Gastroesophageal sphincter (tissue), 4 donors: ENCODE data around the gene NAA20. TPM values are rescaled to one million over a fixed set of nuclear protein-coding genes. Genes with fewer than 3 reads are reported as not detected.

Experiments used
- ATAC-seq: fragments of 150-250 bp; one replicate; pipeline ENCODE4 v1.9.1; 2016; ENCODE audit warnings: mild to moderate bottlenecking, moderate library complexity
- H3K27ac ChIP-seq, 4 donors: fragments of 200-600 bp; sonication (generic) in 3 of 4; 1 replicate in 3 of 4; 2 replicates in 1 of 4; pipeline ENCODE4 v1.5.1; 2016 to 2019
- H3K27me3 ChIP-seq: fragments of 200-600 bp; sonication (generic); one replicate; pipeline ENCODE4 v1.5.1; 2019
- H3K36me3 ChIP-seq, 2 donors: fragments of 200-600 bp; sonication (generic); one replicate each; pipeline ENCODE4 v1.5.1; 2019; ENCODE audit warnings: control low read depth in 1 of 2
- H3K4me1 ChIP-seq, 3 donors: fragments of 200-600 bp; sonication (generic); 1 replicate in 2 of 3; 2 replicates in 1 of 3; pipeline ENCODE4 v1.5.1; 2016 to 2019; ENCODE audit warnings: control low read depth in 2 of 3
- H3K4me3 ChIP-seq, 2 donors: fragments of 200-600 bp; sonication (generic); one replicate each; pipeline ENCODE4 v1.5.1; 2019; ENCODE audit warnings: mild to moderate bottlenecking in 1 of 2, moderate library complexity in 1 of 2
- H3K9me3 ChIP-seq, 3 donors: fragments of 200-600 bp; sonication (generic); one replicate each; pipeline ENCODE4 v1.5.1; 2017 to 2019; ENCODE audit warnings: control low read depth in 2 of 3
- CTCF ChIP-seq, 4 experiments: fragments of 200-600 bp in 2 of 4; fragments of 450-650 bp in 2 of 4; sonication (generic) in 1 of 4; IDR thresholded peaks; one replicate each; pipeline ENCODE4 v1.5.1; 2017 to 2019; ENCODE audit warnings: antibody characterized with exemption in 4 of 4, mild to moderate bottlenecking in 2 of 4, moderate library complexity in 2 of 4
- EP300 ChIP-seq: sonication (generic); formaldehyde crosslinking; IDR thresholded peaks from one replicate; pipeline ENCODE4 v1.6.1; 2017; ENCODE audit warnings: antibody characterized with exemption, mild to moderate bottlenecking
- POLR2A ChIP-seq, 2 donors: fragments of 450-650 bp; IDR thresholded peaks; one replicate each; pipeline ENCODE4 v1.6.1; 2017; ENCODE audit warnings: antibody characterized with exemption in 2 of 2, mild to moderate bottlenecking in 2 of 2, moderate library complexity in 1 of 2
- POLR2AphosphoS5 ChIP-seq: sonication (generic); formaldehyde crosslinking; IDR thresholded peaks from one replicate; pipeline ENCODE4 v1.6.1; 2017; ENCODE audit warnings: antibody characterized with exemption
- WGBS, 2 donors: methylation state at CpG; one replicate each; pipeline ENCODE4 v1.1.5; 2018; ENCODE audit warnings: low coverage in 1 of 2; 5-methylcytosine and 5-hydroxymethylcytosine counted together
- total RNA-seq, 4 donors: library from RNA; depleted of rRNA; stranded (reverse); fragments of >200 nt; gene quantifications; one replicate each; pipeline ENCODE4 v1.1.0, GENCODE V29; 2016

Gene NAA20
- 10 to 100 TPM; 22.7 to 47.0 (median 31.0) TPM for total RNA-seq

GRCh38 chr20:20017001-20017843 is at the start of gene NAA20:
NAA20 (plus strand) TSS chr20:20017362; CDS start chr20:20017397, 35 bp downstream.
- peak; percentile 99 for ATAC-seq
- 3% methylated on average over 6 of the region's 81 CpGs; no CpG with 5 or more reads in 1 of the 2 donors for WGBS, 2 donors

GRCh38 chr20:19967445-19967844 is 49.7 kb upstream of the NAA20 start:
- TF ChIP-seq POLR2A (IDR thresholded peaks at IDR 0.05) = no peak
- TF ChIP-seq POLR2AphosphoS5 = no peak
- no peak for TF ChIP-seq CTCF (IDR thresholded peaks at IDR 0.05)
- no peak for TF ChIP-seq EP300
- Histone ChIP-seq H3K27me3 (no peaks in the 10 kb centered on the region), H3K4me3 (no peak overlapping the region), H3K27ac (no peak overlapping the region), H3K36me3 (peaks cover 0 to 86% of the 10 kb centered on the region in 2 donors), H3K4me1 (peaks cover 0 to 44% (median 0%) of the 10 kb centered on the region in 3 donors), H3K9me3 (no peaks in the 10 kb centered on the region)
- 75 to 90% methylated on average over 5 of the region's 5 CpGs for WGBS, 2 donors
- ATAC-seq = no peak

More at GRCh38 chr20:20017001-20017843, at the start of gene NAA20:
- Histone ChIP-seq H3K4me1 (peaks cover 2 to 51% (median 21%) of the 10 kb centered on the region in 3 donors), H3K4me3 (peak within 1 kb of the TSS; percentile 80 to 94), H3K27me3 (no peaks in the 10 kb centered on the region), H3K36me3 (no peaks in the 10 kb centered on the region), H3K27ac (peak within 1 kb of the TSS; percentile 8 to 83 (median 80)), H3K9me3 (no peaks in the 10 kb centered on the region)
- peak; percentile 58 for TF ChIP-seq POLR2AphosphoS5
- peak in 1 of 2 donors; percentile 43 for TF ChIP-seq POLR2A (IDR thresholded peaks at IDR 0.05)
- TF ChIP-seq EP300 = no peak
- TF ChIP-seq CTCF (IDR thresholded peaks at IDR 0.05) = peak; percentile 61 to 96 (median 89)

GRCh38 chr20:19968028-19968427 is 49.1 kb upstream of the NAA20 start:
- Histone ChIP-seq H3K9me3 (no peaks in the 10 kb centered on the region), H3K27ac (no peak overlapping the region), H3K27me3 (no peaks in the 10 kb centered on the region), H3K4me1 (peaks cover 0 to 42% (median under 1%) of the 10 kb centered on the region in 3 donors), H3K36me3 (peaks cover 0 to 80% of the 10 kb centered on the region in 2 donors), H3K4me3 (no peak overlapping the region)
- WGBS, 2 donors = 69 to 89% methylated on average over 3 to 7 of the region's 7 CpGs
- no peak for ATAC-seq
- TF ChIP-seq CTCF (IDR thresholded peaks at IDR 0.05) (no peak), POLR2A (IDR thresholded peaks at IDR 0.05) (no peak)

GRCh38 chr20:19968466-19969073 is 48.6 kb upstream of the NAA20 start:
- WGBS, 2 donors = 91 to 97% methylated on average over 4 of the region's 4 CpGs
- H3K9me3 ChIP-seq = no peaks in the 10 kb centered on the region
- peak overlapping the region in 1 of 4 donors; percentile 33 for H3K27ac ChIP-seq
- peaks cover under 1 to 43% (median 6%) of the 10 kb centered on the region in 3 donors for H3K4me1 ChIP-seq
- H3K4me3 ChIP-seq = no peak overlapping the region
- H3K36me3 ChIP-seq = peaks cover 0 to 76% of the 10 kb centered on the region in 2 donors
- H3K27me3 ChIP-seq = no peaks in the 10 kb centered on the region
- no peak for ATAC-seq
- TF ChIP-seq EP300 (no peak), POLR2AphosphoS5 (no peak), POLR2A (IDR thresholded peaks at IDR 0.05) (no peak), CTCF (IDR thresholded peaks at IDR 0.05) (no peak)
